ENCODE data around the gene PRDM5. TPM values are rescaled to one million over a fixed set of nuclear protein-coding genes. Genes with fewer than 3 reads are reported as not detected.

PRDM5 gene
- total and polyA plus RNA-seq, 10 of the 15 experiments (the other 5 are each of a cell fraction or from before 2014, with no cell fraction given): 0.07 TPM; not detected in 9

- H3K36me3 ChIP-seq (ENCODE audit: control insufficient read depth in 2 of 2, insufficient read depth in 2 of 2, low read length in 1 of 2): no peaks in the 10 kb centered on the region
- no peaks in the 10 kb centered on the region for H3K27me3 ChIP-seq (replicated peaks in 1 of 2; ENCODE audit: control insufficient read depth in 2 of 2, insufficient read depth in 2 of 2, low read length in 1 of 2)
- RAD21 ChIA-PET (ENCODE audit: unreplicated experiment): no interaction called here
- H3K4me1 ChIP-seq (ENCODE audit: control insufficient read depth, insufficient read depth, low read length): no peaks in the 10 kb centered on the region
- no peak overlapping the region for H3K9ac ChIP-seq (ENCODE audit: control insufficient read depth, insufficient read depth, low read length)
- POLR2A ChIA-PET: no interaction called here
- no peak overlapping the region for H3K27ac ChIP-seq (ENCODE audit: control insufficient read depth, insufficient read depth)
- H2AFZ ChIP-seq (ENCODE audit: control insufficient read depth, low read depth, low read length): no peak overlapping the region
- DNase-seq (ENCODE audit: low read depth, low spot score) (no peak), FAIRE-seq (no peak), ATAC-seq (no peak)
- SMC1A ChIA-PET (ENCODE audit: uncharacterized antibody, unreplicated experiment): interaction anchor here (1.1 kb wide), 1 partner anchor 20 kb away, joined by 3 read pairs; no protein-coding TSS in a partner anchor
- BruUV-seq (replicated peaks): no TSS peak
- CTCF ChIA-PET: interaction anchor here (0.8 kb wide), 1 partner anchor 120 kb away, joined by 3 read pairs; no protein-coding TSS in a partner anchor
- intact Hi-C loops (cut with micrococcal nuclease; ENCODE audit: unreplicated experiment) (no loop called here), in situ Hi-C loops (cut with MboI) (no loop called here)
- H3K4me2 ChIP-seq (ENCODE audit: control insufficient read depth, insufficient read depth): no peak overlapping the region
- H3K79me2 ChIP-seq (ENCODE audit: control insufficient read depth, insufficient read depth, low read length): no peaks in the 10 kb centered on the region
- WGBS (ENCODE audit: insufficient coverage, insufficient replicate concordance, low lambda C conversion rate, missing lambda C conversion rate): 41% methylated on average over 1 of the region's 1 CpG
- no peaks in the 10 kb centered on the region for H4K20me1 ChIP-seq (ENCODE audit: control insufficient read depth, insufficient read depth)
- TF ChIP-seq PAX5 (IDR thresholded peaks at IDR 0.05; ENCODE audit: borderline replicate concordance, low read depth, low read length) (no peak), ZBTB40 (IDR thresholded peaks at IDR 0.05; ENCODE audit: borderline replicate concordance) (no peak), RAD21 (IDR thresholded peaks at IDR 0.05; ENCODE audit: insufficient read depth, low read depth, low read length) (no peak), FOXK2 (IDR thresholded peaks at IDR 0.05) (no peak)
- peaks cover 3% of the 10 kb centered on the region; the same call in 2 of the 3 replicates for H3K9me3 ChIP-seq (replicated peaks; ENCODE audit: control insufficient read depth, insufficient read depth, low read length)
- no peak overlapping the region for H3K4me3 ChIP-seq
Observed at GRCh38 chr4:120837656-120838055, 84.9 kb downstream of the PRDM5 start.
